ENCODE data around the gene FTH1. TPM values are rescaled to one million over a fixed set of nuclear protein-coding genes. Genes with fewer than 3 reads are reported as not detected.

FTH1 gene
- 2,346 TPM for total RNA-seq
- long read RNA-seq, transcript FTH1-201 (4 exons, 1,229 nt): major isoform, 1,692 of 1,750 reads
- long read RNA-seq, partial matches to known transcripts: 29 of 1,750 reads
- long read RNA-seq, other reads (novel, unspliced or antisense): 24 of 1,750 reads

DNA sequence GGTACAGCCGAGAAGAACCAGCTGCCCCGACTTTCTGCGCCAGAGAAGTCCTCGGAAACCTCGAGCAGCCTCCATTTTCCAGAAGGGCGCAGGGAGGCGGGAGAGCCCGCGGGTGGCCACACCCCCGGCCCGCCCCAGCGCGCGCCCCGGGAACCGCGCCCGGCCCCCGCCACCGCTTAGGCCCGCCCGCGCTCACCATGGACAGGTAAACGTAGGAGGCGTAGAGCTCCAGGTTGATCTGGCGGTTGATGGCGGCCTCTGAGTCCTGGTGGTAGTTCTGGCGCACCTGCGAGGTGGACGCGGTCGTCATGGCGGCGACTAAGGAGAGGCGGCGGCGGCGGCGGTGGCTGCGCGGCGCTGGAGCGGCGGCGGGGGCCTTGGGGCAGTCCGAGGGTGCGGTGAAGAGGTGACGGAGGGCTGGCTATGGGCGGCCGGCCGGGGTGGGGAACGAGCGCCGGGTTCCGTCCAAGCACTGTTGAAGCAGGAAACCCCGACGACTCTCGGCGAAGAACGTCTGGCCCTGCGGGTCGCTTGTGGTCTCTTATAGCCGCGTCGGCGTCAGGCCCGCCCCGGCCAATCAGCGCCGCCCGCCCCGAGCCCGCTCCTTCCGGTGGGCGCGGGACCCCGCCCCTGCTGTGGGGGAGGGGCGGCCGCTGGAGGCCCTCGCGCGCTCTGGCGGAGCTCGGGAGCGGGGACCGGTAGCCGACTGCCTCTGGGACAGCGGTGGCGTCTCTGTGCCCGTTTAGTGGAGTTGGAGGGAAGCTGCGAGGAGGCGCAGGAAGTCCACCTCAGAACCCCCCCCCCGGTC lies at the start of gene FTH1:
FTH1 (minus strand) TSS at position 519 of the 808 bp plus-strand sequence; CDS start at position 310, 209 bp downstream.
- no peaks in the 10 kb centered on the region for H3K9me3 ChIP-seq (replicated peaks)

DNA sequence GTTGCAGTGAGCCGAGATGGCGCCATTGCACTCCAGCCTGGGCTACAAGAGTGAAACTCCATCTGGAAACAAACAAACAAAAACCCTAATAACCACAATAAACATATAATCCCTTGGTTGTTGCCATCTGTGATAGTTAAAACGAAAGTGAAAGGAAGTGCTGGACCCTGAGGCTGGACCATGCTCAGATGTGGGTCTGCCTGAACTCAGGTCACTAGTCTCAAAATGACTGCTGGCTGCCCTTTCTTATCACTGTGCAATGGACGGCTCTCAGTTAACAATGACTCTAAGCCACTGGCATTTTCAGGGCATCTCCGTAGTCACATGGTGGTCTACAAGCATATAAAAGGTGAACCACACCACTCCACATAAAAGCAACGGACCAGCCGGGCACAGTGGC lies 48.2 kb upstream of the FTH1 start:
- no peaks in the 10 kb centered on the region for H3K27me3 ChIP-seq (ENCODE audit: low read depth)
- TF ChIP-seq, protein P1, sequence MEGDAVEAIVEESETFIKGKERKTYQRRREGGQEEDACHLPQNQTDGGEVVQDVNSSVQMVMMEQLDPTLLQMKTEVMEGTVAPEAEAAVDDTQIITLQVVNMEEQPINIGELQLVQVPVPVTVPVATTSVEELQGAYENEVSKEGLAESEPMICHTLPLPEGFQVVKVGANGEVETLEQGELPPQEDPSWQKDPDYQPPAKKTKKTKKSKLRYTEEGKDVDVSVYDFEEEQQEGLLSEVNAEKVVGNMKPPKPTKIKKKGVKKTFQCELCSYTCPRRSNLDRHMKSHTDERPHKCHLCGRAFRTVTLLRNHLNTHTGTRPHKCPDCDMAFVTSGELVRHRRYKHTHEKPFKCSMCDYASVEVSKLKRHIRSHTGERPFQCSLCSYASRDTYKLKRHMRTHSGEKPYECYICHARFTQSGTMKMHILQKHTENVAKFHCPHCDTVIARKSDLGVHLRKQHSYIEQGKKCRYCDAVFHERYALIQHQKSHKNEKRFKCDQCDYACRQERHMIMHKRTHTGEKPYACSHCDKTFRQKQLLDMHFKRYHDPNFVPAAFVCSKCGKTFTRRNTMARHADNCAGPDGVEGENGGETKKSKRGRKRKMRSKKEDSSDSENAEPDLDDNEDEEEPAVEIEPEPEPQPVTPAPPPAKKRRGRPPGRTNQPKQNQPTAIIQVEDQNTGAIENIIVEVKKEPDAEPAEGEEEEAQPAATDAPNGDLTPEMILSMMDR (IDR thresholded peaks at IDR 0.05; ENCODE audit: borderline replicate concordance): no peak
- no peak overlapping the region for H3K27ac ChIP-seq (replicated peaks)
- no peak for DNase-seq
- no peak overlapping the region for H3K4me3 ChIP-seq
- peaks cover under 1% of the 10 kb centered on the region for H3K9me3 ChIP-seq (replicated peaks)
- no peaks in the 10 kb centered on the region for H3K36me3 ChIP-seq
- intact Hi-C loops (cut with micrococcal nuclease): no loop called here
- no peaks in the 10 kb centered on the region for H3K4me1 ChIP-seq

More for the DNA sequence above, at the start of gene FTH1:
- H3K27me3 ChIP-seq (ENCODE audit: low read depth): no peaks in the 10 kb centered on the region
- peak; percentile 93 for DNase-seq
- H3K4me3 ChIP-seq: peak within 1 kb of the TSS; percentile 97
- TF ChIP-seq, protein P1 (IDR thresholded peaks at IDR 0.05; ENCODE audit: borderline replicate concordance): no peak
- H3K36me3 ChIP-seq: peaks cover 41% of the 10 kb centered on the region
- intact Hi-C loops (cut with micrococcal nuclease): no loop called here
- H3K27ac ChIP-seq (replicated peaks): peak within 1 kb of the TSS; percentile 100
- peaks cover 95% of the 10 kb centered on the region for H3K4me1 ChIP-seq

DNA sequence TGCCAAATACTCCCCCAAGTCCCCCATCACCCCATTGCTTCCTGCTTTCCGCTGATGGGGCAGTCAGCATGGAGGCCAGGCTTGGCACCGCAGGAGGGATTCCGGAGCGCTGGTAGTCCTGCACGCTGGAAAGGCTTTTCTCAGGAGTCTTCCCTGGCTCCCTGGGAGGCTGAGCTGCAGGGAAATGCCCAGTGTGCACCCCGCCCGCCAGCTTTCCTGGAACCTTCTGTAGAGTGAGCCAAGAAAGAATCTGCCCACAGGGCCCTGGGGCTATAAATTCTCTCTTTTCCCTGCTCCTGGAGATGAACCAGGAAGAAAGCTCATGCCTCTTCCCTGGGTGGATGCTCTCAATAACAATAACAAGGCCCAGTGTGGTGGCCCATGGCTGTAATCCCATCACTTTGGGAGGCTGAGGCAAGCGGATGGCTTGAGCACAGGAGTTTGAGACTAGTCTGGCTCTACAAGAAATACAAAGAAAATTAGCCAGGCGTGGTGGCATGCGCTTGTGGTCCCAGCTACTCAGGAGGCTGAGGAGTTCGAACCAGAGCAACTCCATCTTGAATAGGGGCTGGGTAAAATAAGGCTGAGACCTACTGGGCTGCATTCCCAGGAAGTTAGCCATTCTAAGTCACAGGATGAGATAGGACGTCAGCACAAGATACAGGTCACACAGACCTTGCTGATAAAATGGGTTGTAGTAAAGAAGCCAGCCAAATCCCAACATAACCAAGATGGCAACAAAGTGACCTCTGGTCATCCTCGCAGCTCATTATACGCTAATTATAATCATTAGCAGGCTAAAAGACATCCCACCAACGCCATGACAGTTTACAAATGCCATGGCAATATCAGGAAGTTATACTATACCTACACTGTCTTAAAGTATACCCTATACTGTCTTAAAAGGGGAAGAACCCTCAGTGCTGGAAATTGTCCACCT lies 46.4 kb upstream of the FTH1 start:
- intact Hi-C loops (cut with micrococcal nuclease): no loop called here
- TF ChIP-seq, protein P1 (IDR thresholded peaks at IDR 0.05; ENCODE audit: borderline replicate concordance): no peak
- no peaks in the 10 kb centered on the region for H3K36me3 ChIP-seq
- H3K27ac ChIP-seq (replicated peaks): no peak overlapping the region
- H3K9me3 ChIP-seq (replicated peaks): no peaks in the 10 kb centered on the region
- DNase-seq: no peak
- no peaks in the 10 kb centered on the region for H3K4me1 ChIP-seq
- H3K27me3 ChIP-seq (ENCODE audit: low read depth): no peaks in the 10 kb centered on the region
- H3K4me3 ChIP-seq: no peak overlapping the region

DNA sequence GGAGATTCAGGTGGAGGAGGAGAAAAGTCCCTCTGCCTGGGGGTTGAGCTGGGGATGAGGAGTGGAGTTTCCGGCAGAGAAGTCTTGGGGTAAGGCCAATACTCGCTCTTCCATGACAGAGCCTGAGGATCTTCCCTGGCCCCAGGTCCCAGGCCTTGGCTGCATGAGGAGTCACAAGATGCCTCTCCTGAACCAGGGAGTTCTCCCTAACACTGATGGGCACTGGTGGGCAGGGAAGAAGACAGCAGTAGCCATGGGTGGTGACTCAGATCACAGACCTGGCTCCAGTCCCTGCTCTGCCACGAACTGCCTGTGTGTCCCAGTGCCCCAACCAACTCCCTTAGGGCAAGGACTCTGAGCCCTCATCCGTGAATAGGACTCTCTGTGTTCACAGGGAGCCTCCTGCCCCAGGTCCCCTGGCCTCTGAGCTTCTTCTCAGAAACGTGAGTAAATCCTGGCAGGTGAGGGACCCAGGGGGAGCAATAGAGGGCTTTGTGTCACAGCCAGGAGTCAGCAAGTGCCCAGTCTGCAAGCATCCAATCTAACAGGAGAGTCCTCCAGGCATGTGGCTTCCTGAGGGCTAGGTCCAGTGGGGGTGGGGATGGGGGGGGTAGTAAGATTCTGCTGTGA lies 45.5 kb upstream of the FTH1 start:
- TF ChIP-seq, protein P1 (IDR thresholded peaks at IDR 0.05; ENCODE audit: borderline replicate concordance): no peak
- Histone ChIP-seq H3K4me1 (no peaks in the 10 kb centered on the region), H3K4me3 (no peak overlapping the region), H3K27me3 (ENCODE audit: low read depth) (no peaks in the 10 kb centered on the region), H3K9me3 (replicated peaks) (no peaks in the 10 kb centered on the region), H3K27ac (replicated peaks) (no peak overlapping the region), H3K36me3 (no peaks in the 10 kb centered on the region)
- no peak for DNase-seq
- intact Hi-C loops (cut with micrococcal nuclease): no loop called here

DNA sequence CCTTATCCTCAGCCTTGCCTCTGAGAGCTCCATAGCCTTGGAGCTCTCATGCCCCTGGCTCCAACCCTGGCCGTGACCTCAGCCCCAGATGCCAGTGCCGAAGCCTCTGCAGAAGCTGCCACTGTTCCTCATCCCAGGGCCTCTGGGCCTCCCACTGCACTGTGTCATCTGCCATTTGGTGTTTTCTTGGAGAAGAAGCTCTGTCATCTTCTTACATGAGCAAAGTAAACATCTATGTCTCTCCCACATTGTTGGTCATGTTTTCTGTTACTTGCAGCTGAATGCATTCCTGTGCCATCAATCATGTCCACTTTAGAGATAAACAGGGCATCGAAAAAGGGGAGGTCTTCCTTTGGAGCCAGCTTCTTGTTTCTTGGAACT lies 45.0 kb upstream of the FTH1 start:
- H3K27me3 ChIP-seq (ENCODE audit: low read depth): no peaks in the 10 kb centered on the region
- no peak overlapping the region for H3K27ac ChIP-seq (replicated peaks)
- no peaks in the 10 kb centered on the region for H3K36me3 ChIP-seq
- TF ChIP-seq, protein P1 (IDR thresholded peaks at IDR 0.05; ENCODE audit: borderline replicate concordance): no peak
- no peaks in the 10 kb centered on the region for H3K4me1 ChIP-seq
- no peak for DNase-seq
- intact Hi-C loops (cut with micrococcal nuclease): no loop called here
- H3K9me3 ChIP-seq (replicated peaks): no peaks in the 10 kb centered on the region
- no peak overlapping the region for H3K4me3 ChIP-seq

Data from left ventricle myocardium inferior (tissue), 1 donor.